Mesodermal cell (in vitro differentiated cells): ENCODE data around the gene SLC12A6.

Source experiments
- H3K27ac ChIP-seq: 2 replicates; pipeline ENCODE4 v1.7.0; 2013; ENCODE audit warnings: mild to moderate bottlenecking, low read depth, low read length, moderate library complexity; ENCODE audit not compliant: severe bottlenecking
- H3K36me3 ChIP-seq: 2 replicates; pipeline ENCODE4 v1.7.1; 2013; ENCODE audit warnings: mild to moderate bottlenecking, low read length, moderate library complexity; ENCODE audit not compliant: control insufficient read depth, insufficient read depth
- H3K4me1 ChIP-seq: one replicate; pipeline ENCODE4 v1.7.1; 2013; ENCODE audit warnings: mild to moderate bottlenecking, low read length; ENCODE audit not compliant: insufficient read depth, control insufficient read depth, poor library complexity, severe bottlenecking
- H3K4me3 ChIP-seq: 2 replicates; pipeline ENCODE4 v1.7.0; 2013; ENCODE audit warnings: low read length, control low read depth, mild to moderate bottlenecking; ENCODE audit not compliant: insufficient read depth, poor library complexity, severe bottlenecking; ENCODE audit errors: extremely low read depth
- H3K9me3 ChIP-seq: 2 replicates; pipeline ENCODE4 v1.7.1; 2013; ENCODE audit warnings: mild to moderate bottlenecking, low read length, moderate library complexity; ENCODE audit not compliant: control insufficient read depth
- WGBS, 2 experiments: methylation state at CpG; one replicate each; pipeline ENCODE4 v1.1.5; 2013; ENCODE audit warnings: missing lambda C conversion rate in 2 of 2; ENCODE audit not compliant: insufficient coverage in 2 of 2; 5-methylcytosine and 5-hydroxymethylcytosine counted together

SLC12A6 gene

DNA sequence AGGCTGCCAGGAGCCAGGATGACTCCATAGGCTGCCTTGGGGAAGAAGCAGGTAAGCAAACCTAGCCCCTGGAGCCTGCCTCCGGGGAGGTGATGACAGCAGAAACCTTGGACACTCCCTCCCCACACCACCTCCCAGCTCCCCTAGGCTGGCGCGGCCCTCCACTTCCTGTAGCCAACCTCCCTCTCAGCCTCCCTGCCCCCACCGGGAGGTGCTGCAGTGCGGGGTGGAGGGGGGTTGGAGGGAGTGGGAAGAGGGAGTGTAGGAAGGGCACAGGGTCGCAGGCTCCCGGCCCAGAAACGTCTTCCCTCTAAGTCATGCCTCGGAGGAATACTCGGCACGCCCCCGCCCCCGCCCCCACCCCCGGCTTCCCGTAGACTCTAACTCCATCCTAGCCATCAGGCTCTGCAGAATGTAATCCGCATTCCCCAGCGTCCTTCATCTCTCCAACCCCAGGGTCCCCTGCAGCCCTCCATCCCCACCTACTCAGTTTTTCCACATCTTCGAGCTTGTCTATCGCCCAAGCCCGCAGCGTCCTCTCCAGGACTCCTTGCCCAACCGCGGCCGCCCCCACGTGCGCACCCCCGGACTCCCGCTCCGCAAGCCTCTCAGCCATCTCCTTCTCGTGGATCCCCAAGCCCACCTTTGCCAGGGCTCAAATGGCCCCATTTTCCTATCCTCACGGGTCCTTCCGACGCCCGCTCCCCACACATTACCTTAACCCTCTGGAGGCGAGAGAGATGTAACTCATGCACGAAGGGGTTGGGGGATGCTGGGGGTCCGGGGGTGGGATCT, 28.9 kb upstream of the SLC12A6 start:
- Histone ChIP-seq H3K27ac (peak overlapping the region; percentile 69), H3K4me1 (peaks cover 4% of the 10 kb centered on the region), H3K4me3 (peak overlapping the region; percentile 81), H3K9me3 (no peaks in the 10 kb centered on the region), H3K36me3 (peaks cover 30% of the 10 kb centered on the region)
- 0% methylated on average over 16 to 23 of the region's 37 CpGs for WGBS, 2 experiments

DNA sequence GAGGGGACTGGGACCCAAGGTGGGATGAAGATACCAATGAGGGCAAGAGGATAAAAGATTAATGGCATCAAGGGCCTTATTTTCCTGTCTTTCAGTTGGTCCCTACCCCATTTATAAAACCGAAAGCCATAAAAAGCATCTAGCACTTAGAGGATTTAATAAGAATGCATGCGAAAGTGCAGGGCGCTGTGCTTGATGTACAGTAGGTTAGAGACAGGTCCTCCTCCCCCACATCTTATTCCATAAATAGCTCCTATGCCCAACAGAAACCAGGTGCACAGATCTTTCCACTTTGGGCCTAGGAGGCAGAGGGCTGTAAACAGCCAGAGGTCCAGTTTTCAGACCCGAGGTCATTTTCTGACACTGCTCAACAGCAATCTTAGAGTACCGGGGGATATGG, 28.3 kb upstream of the SLC12A6 start:
- H3K9me3 ChIP-seq = no peaks in the 10 kb centered on the region
- WGBS, 2 experiments = 0 to 23% methylated on average over 1 to 2 of the region's 5 CpGs
- peaks cover 36% of the 10 kb centered on the region for H3K36me3 ChIP-seq
- peak overlapping the region; percentile 81 for H3K4me3 ChIP-seq
- peaks cover 4% of the 10 kb centered on the region for H3K4me1 ChIP-seq
- H3K27ac ChIP-seq = peak overlapping the region; percentile 36

DNA sequence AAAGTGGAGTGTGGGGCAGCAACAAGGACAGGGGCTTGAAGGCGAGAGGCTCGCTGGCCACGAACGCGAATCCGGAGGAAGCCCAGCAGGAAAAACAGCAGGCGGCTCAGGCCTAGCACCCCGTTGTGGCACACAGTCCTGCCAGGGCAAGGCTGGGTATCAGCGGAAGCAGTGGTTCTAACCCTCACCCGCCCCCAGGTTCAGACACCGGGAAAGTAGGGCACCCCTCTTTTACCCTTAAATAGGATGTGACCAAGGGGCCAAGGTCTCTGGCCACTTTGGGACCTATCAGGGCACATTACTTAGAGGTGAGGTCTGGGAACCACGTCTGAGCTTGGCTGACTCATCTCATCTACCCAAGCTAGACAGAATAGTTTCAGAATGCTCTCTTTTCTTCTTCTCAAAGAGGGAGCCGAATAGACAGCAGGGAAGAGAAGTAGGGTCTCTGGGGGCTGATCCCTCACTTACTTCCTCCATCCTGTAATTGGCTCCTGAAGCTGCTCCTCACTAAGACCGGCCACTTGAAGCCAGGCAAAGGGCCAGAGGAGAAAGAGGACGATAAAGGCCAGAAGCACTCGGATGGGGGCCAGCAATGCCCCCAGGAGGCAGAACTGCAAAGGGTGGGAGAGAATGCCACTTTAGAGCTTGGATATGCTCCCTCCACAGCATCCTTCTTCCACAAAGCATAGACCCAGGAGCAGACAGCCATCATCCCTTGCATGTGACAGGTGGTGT, 27.7 kb upstream of the SLC12A6 start:
- Histone ChIP-seq H3K4me3 (peak overlapping the region; percentile 81), H3K36me3 (peaks cover 36% of the 10 kb centered on the region), H3K9me3 (no peaks in the 10 kb centered on the region), H3K4me1 (peaks cover 4% of the 10 kb centered on the region), H3K27ac (no peak overlapping the region)
- 84 to 95% methylated on average over 14 of the region's 16 CpGs for WGBS, 2 experiments

GRCh38 chr15:34364041-34364440, 26.5 kb upstream of the SLC12A6 start:
- Histone ChIP-seq H3K9me3 (no peaks in the 10 kb centered on the region), H3K4me3 (no peak overlapping the region), H3K36me3 (peaks cover 46% of the 10 kb centered on the region), H3K4me1 (peaks cover 4% of the 10 kb centered on the region), H3K27ac (no peak overlapping the region)
- WGBS, 2 experiments = 100% methylated on average over 1 to 2 of the region's 8 CpGs

DNA sequence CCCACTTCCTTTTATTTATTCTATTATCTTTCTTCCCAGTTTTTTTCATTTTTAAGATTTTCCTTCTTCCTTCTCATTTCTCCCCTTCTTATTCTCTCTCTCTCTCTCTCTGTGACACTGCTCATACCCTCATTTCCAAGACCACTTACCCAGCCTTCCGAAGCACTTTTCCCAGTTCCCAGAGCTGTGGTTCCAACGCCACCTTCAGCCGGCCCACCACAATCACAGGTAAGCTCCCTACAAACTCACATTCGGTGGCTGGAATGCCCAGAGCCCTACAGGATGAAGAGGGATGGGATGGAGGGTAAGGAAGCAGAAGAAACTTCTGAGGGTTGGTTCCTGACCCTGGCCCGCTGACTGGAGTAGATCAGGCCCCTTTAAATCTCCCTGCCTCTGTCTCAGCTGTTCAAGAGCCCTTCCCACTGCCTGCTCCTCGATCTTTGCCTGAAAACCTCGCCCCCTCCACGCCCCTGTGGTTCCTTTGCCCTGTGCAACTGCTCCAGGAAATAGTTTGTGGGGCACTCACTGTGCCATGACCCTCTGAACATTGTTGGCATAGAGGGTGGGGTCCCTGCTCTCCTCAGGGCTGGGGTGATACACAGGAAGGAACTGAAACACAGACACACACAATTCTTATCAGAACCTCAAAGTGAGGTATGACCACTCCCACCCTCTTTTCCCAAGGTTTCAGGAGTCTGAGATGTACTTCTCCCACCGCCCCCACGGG, 24.6 kb upstream of the SLC12A6 start:
- H3K9me3 ChIP-seq = no peaks in the 10 kb centered on the region
- peaks cover 63% of the 10 kb centered on the region for H3K36me3 ChIP-seq
- H3K4me3 ChIP-seq = no peak overlapping the region
- no peak overlapping the region for H3K27ac ChIP-seq
- 96 to 100% methylated on average over 2 to 4 of the region's 10 CpGs for WGBS, 2 experiments
- peaks cover 4% of the 10 kb centered on the region for H3K4me1 ChIP-seq

- Histone ChIP-seq H3K4me3 (no peak overlapping the region), H3K36me3 (peaks cover 73% of the 10 kb centered on the region), H3K9me3 (no peaks in the 10 kb centered on the region), H3K4me1 (peaks cover 4% of the 10 kb centered on the region), H3K27ac (no peak overlapping the region)
- 95 to 97% methylated on average over 7 of the region's 7 CpGs for WGBS, 2 experiments
These were observed 23.7 kb upstream of the SLC12A6 start for GRCh38 chr15:34361278-34361677.

DNA sequence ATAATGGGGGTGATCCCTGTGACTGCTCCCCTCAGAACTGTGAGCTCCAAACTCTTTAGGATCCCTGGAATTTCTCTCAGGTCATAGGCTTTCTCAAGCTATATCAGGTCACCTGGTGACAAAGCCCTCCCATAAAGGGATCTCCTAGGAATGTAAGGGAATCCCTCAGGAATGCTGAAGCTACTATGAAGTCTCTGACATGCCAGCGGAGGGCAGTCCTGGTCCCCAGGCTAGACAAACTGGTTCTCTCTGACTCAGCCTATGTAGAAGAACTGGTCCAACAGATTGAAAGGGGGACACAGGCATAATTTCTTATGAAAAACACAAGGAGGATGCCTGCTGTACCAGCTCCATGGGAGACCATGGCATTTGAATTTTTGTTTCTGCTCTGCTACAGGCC, 22.7 kb upstream of the SLC12A6 start:
- no peaks in the 10 kb centered on the region for H3K9me3 ChIP-seq
- H3K27ac ChIP-seq = no peak overlapping the region
- peaks cover 80% of the 10 kb centered on the region for H3K36me3 ChIP-seq
- H3K4me3 ChIP-seq = no peak overlapping the region
- WGBS, 2 experiments = 83 to 85% methylated on average over 1 of the region's 1 CpG
- H3K4me1 ChIP-seq = peaks cover 3% of the 10 kb centered on the region

DNA sequence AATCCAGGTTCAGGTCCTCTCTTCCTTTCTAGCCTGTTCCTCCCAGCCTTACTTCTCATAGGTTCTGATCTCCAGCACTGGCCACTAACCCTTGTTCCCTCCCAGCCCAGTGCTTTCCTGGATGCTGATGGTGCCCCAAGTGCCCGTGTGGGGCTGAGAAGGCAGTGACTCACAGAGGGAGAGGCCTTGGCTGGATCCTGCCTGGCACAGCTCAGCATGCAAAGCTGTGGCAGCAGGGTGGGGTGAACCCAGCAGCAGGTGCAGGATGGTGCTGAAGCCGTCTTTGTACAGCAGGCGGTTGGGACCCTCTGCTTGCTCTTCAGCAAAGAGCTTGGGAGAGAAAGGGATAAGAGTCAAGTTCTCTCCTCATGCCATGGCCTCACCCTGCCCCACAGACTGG, 21.8 kb upstream of the SLC12A6 start:
- peaks cover 83% of the 10 kb centered on the region for H3K36me3 ChIP-seq
- no peaks in the 10 kb centered on the region for H3K9me3 ChIP-seq
- no peak overlapping the region for H3K27ac ChIP-seq
- WGBS, 2 experiments = 60 to 100% methylated on average over 1 of the region's 3 CpGs
- H3K4me1 ChIP-seq = no peaks in the 10 kb centered on the region
- H3K4me3 ChIP-seq = no peak overlapping the region

DNA sequence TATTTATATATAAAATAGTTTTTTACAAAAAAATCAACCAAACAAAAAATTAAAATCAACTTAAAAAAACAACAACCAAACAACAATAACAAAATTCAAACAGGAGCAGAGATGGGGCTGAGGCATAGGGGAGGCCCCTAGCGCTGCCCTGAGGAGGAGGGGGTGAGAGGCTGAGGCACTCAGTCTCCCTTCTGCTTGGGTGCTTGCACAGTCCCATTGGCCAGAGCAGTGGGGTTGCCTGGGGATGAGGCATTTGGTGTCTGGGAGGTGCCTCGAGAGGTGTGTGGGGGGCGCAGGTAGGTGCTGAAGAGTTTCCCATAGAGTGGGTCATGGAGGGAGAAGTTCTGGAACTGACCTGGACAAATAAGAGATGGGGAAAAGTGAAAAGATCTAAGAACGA, 21.4 kb upstream of the SLC12A6 start:
- WGBS, 2 experiments = 93 to 100% methylated on average over 1 to 4 of the region's 4 CpGs
- H3K36me3 ChIP-seq = peaks cover 81% of the 10 kb centered on the region
- H3K4me3 ChIP-seq = no peak overlapping the region
- no peaks in the 10 kb centered on the region for H3K9me3 ChIP-seq
- no peaks in the 10 kb centered on the region for H3K4me1 ChIP-seq
- H3K27ac ChIP-seq = no peak overlapping the region

DNA sequence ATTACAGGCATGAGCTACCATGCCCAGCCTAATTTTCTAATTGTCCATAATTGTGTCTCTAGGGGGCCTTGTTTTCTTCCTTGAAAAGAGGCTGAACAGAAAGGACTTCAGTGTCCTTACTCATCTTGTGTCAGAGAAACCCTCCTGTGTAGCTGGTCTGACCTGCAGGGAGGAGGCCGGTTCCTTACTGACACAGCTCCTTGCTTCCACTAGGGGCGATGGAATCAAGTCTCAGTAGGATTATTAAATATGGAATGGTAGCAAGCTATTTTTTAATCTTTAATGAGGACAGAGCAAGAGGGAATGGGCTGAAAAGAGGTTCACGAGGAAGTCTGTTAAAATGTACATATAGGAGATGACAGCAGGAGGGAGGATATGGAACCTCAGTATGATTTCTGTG, 20.8 kb upstream of the SLC12A6 start:
- Histone ChIP-seq H3K4me3 (no peak overlapping the region), H3K4me1 (no peaks in the 10 kb centered on the region), H3K36me3 (peaks cover 80% of the 10 kb centered on the region), H3K27ac (no peak overlapping the region), H3K9me3 (no peaks in the 10 kb centered on the region)
- WGBS, 2 experiments = 82 to 83% methylated on average over 3 of the region's 3 CpGs
